ENCODE results near the gene SCMH1. TPM values are rescaled to one million over a fixed set of nuclear protein-coding genes. Genes with fewer than 3 reads are reported as not detected.

SCMH1 gene
- total and polyA plus RNA-seq, 4 donors, result 6.6 to 12.8 (median 10.5) TPM

GRCh38 chr1:41021526-41022308, 220.4 kb downstream of the SCMH1 start, which contains the start of gene SLFNL1:
TSS of gene SLFNL1 (minus strand) at chr1:41021725. CDS start at chr1:41020660, 1,065 bp downstream.
- WGBS, result 60% methylated on average over 12 of the region's 12 CpGs
- peaks cover 0 to 18% (median 6%) of the 10 kb centered on the region in 4 donors for H3K36me3 ChIP-seq (ENCODE audit: control insufficient read depth in 4 of 4, insufficient read depth in 3 of 4, low read depth in 1 of 4, low read length in 3 of 4)
- no peaks in the 10 kb centered on the region for H3K27me3 ChIP-seq (ENCODE audit: control insufficient read depth in 4 of 4, insufficient read depth in 4 of 4, low read length in 3 of 4)
- H3K9me3 ChIP-seq (ENCODE audit: control insufficient read depth in 4 of 4, low read length in 3 of 4), result no peaks in the 10 kb centered on the region
- H3K9ac ChIP-seq (ENCODE audit: low read depth in 1 of 2, low read length in 2 of 2), result no peak within 1 kb of the TSS
- TF ChIP-seq, protein P1, sequence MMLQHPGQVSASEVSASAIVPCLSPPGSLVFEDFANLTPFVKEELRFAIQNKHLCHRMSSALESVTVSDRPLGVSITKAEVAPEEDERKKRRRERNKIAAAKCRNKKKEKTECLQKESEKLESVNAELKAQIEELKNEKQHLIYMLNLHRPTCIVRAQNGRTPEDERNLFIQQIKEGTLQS (IDR thresholded peaks at IDR 0.05), result no peak
- TF ChIP-seq SP1 (IDR thresholded peaks at IDR 0.05) (no peak), REST (IDR thresholded peaks at IDR 0.05) (no peak), FOXA2 (IDR thresholded peaks at IDR 0.05) (no peak), RAD21 (IDR thresholded peaks at IDR 0.05) (no peak), NR2F2 (IDR thresholded peaks at IDR 0.05) (peak; percentile 28), ZBTB33 (IDR thresholded peaks at IDR 0.05) (no peak), HNF4G (IDR thresholded peaks at IDR 0.05) (no peak), FOXA1 (IDR thresholded peaks at IDR 0.05) (no peak), MAX (IDR thresholded peaks at IDR 0.05) (no peak), YY1 (IDR thresholded peaks at IDR 0.05) (no peak), JUND (IDR thresholded peaks at IDR 0.05) (no peak), TAF1 (conservative IDR thresholded peaks at IDR 0.05) (no peak), RXRA (IDR thresholded peaks at IDR 0.05) (peak in 1 of 2 donors; percentile 58), EGR1 (IDR thresholded peaks at IDR 0.05; ENCODE audit: low read depth in 2 of 2) (no peak), GABPA (IDR thresholded peaks at IDR 0.05 in 1 of 2, conservative IDR thresholded peaks at IDR 0.05 in 1 of 2) (no peak), HNF4A (conservative IDR thresholded peaks at IDR 0.05) (peak in 1 of 2 donors; percentile 4)
- TF ChIP-seq, protein P2, sequence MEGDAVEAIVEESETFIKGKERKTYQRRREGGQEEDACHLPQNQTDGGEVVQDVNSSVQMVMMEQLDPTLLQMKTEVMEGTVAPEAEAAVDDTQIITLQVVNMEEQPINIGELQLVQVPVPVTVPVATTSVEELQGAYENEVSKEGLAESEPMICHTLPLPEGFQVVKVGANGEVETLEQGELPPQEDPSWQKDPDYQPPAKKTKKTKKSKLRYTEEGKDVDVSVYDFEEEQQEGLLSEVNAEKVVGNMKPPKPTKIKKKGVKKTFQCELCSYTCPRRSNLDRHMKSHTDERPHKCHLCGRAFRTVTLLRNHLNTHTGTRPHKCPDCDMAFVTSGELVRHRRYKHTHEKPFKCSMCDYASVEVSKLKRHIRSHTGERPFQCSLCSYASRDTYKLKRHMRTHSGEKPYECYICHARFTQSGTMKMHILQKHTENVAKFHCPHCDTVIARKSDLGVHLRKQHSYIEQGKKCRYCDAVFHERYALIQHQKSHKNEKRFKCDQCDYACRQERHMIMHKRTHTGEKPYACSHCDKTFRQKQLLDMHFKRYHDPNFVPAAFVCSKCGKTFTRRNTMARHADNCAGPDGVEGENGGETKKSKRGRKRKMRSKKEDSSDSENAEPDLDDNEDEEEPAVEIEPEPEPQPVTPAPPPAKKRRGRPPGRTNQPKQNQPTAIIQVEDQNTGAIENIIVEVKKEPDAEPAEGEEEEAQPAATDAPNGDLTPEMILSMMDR (IDR thresholded peaks at IDR 0.05; ENCODE audit: low read depth, low read length, missing input control), result no peak
- H3K4me3 ChIP-seq (ENCODE audit: low read depth in 1 of 3, low read length in 3 of 3), result no peak within 1 kb of the TSS
- DNase-seq (ENCODE audit: low spot score), result no peak
- no peaks in the 10 kb centered on the region for H3K4me1 ChIP-seq (ENCODE audit: control insufficient read depth in 4 of 4, insufficient read depth in 4 of 4, low read length in 3 of 4)
- no peak within 1 kb of the TSS for H3K27ac ChIP-seq (ENCODE audit: low read depth in 1 of 2, low read length in 2 of 2)
